ENCODE data around the gene GTF3C2. TPM values are rescaled to one million over a fixed set of nuclear protein-coding genes. Genes with fewer than 3 reads are reported as not detected.
A peak's percentile ranks its signal among the peaks of the same experiment; 100 is the strongest.

GTF3C2 gene
- total and polyA plus RNA-seq, 2 of the 13 experiments (the other 11 are each of a cell fraction or from before 2014, with no cell fraction given) = 77.5 to 130 TPM

DNA sequence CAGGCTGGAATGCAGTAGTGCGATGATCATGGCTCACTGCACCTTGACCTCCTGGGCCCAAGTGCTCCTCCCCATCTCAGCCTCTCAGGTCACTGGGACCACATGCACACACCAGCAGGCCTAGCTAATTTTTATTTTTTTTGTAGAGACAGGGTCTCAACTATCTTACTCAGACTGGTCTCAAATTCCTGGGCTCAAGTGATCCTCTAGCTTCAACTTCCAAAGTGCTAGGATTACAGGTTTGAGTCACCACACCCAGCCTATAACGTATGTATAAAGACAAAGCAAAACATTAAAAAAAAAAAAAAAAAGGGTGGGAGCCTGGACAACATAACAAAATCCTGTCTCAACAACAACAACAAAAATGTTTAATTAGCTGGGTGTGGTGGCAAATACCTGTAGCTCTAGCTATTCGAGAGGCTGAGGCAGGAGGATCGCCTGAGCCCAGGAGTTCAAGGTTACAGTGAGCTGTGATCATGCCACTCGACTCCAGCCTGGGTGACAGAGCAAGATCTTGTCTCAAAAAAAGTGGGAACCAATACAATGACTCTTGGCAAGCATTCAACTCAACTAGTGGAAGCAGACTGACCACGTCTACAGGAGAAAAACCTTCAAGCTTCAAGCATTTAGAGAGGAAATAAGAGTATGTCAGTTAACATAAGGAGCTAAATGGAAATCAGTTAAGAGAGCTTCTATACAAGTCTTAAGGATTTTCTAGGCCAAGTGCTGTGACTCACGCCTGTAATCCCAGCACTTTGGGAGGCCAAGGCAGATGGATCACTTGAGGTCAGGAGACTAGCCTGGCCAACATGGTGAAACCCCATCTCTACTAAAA lies 2.6 kb downstream of the GTF3C2 start (continued):
- TF ChIP-seq, protein P1, sequence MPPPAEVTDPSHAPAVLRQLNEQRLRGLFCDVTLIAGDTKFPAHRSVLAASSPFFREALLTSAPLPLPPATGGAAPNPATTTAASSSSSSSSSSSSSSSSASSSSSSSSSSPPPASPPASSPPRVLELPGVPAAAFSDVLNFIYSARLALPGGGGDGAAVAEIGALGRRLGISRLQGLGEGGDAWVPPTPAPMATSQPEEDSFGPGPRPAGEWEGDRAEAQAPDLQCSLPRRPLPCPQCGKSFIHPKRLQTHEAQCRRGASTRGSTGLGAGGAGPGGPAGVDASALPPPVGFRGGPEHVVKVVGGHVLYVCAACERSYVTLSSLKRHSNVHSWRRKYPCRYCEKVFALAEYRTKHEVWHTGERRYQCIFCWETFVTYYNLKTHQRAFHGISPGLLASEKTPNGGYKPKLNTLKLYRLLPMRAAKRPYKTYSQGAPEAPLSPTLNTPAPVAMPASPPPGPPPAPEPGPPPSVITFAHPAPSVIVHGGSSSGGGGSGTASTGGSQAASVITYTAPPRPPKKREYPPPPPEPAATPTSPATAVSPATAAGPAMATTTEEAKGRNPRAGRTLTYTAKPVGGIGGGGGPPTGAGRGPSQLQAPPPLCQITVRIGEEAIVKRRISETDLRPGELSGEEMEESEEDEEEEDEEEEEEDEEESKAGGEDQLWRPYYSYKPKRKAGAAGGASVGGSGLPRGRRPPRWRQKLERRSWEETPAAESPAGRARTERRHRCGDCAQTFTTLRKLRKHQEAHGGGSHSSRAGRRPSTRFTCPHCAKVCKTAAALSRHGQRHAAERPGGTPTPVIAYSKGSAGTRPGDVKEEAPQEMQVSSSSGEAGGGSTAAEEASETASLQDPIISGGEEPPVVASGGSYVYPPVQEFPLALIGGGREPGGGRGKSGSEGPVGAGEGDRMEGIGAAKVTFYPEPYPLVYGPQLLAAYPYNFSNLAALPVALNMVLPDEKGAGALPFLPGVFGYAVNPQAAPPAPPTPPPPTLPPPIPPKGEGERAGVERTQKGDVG (CRISPR knock-in tag; IDR thresholded peaks at IDR 0.05; ENCODE audit: borderline replicate concordance) = no peak
- TF ChIP-seq ZNF253 (CRISPR knock-in tag; IDR thresholded peaks at IDR 0.05; ENCODE audit: borderline replicate concordance) (no peak), ZFX (CRISPR knock-in tag; IDR thresholded peaks at IDR 0.05; ENCODE audit: low read depth) (peak; percentile 70), ZNF234 (CRISPR knock-in tag; conservative IDR thresholded peaks at IDR 0.05) (no peak), HOXA3 (CRISPR knock-in tag; IDR thresholded peaks at IDR 0.05) (0 out of 2 replicates have a peak, but pooled peaks have one; percentile 61), POLR2AphosphoS5 (IDR thresholded peaks at IDR 0.05; ENCODE audit: low read depth, low read length) (peak; percentile 21; the same call in 1 of the 2 replicates), CC2D1A (CRISPR knock-in tag; IDR thresholded peaks at IDR 0.05) (peak; percentile 75; the same call in 1 of the 2 replicates), ZMYM3 (CRISPR knock-in tag; IDR thresholded peaks at IDR 0.05) (peak; percentile 67; the same call in 1 of the 2 replicates), ZNF549 (CRISPR knock-in tag; IDR thresholded peaks at IDR 0.05) (no peak), HDAC2 (CRISPR knock-in tag; IDR thresholded peaks at IDR 0.05) (peak; percentile 26; the same call in 1 of the 2 replicates), RBM22 (optimal IDR thresholded peaks at IDR 0.05; ENCODE audit: low read length) (no peak), NR2F6 (IDR thresholded peaks at IDR 0.05) (peak; percentile 71), NR2F6 (CRISPR knock-in tag; IDR thresholded peaks at IDR 0.05) (peak; percentile 87), KAT7 (CRISPR knock-in tag; IDR thresholded peaks at IDR 0.05; ENCODE audit: borderline replicate concordance) (peak; percentile 50; the same call in 1 of the 2 replicates), ZNF331 (CRISPR knock-in tag; IDR thresholded peaks at IDR 0.05) (no peak), ZBTB7B (CRISPR knock-in tag; IDR thresholded peaks at IDR 0.05) (peak; percentile 22; the same call in 1 of the 2 replicates)
- TF ChIP-seq, protein P2, sequence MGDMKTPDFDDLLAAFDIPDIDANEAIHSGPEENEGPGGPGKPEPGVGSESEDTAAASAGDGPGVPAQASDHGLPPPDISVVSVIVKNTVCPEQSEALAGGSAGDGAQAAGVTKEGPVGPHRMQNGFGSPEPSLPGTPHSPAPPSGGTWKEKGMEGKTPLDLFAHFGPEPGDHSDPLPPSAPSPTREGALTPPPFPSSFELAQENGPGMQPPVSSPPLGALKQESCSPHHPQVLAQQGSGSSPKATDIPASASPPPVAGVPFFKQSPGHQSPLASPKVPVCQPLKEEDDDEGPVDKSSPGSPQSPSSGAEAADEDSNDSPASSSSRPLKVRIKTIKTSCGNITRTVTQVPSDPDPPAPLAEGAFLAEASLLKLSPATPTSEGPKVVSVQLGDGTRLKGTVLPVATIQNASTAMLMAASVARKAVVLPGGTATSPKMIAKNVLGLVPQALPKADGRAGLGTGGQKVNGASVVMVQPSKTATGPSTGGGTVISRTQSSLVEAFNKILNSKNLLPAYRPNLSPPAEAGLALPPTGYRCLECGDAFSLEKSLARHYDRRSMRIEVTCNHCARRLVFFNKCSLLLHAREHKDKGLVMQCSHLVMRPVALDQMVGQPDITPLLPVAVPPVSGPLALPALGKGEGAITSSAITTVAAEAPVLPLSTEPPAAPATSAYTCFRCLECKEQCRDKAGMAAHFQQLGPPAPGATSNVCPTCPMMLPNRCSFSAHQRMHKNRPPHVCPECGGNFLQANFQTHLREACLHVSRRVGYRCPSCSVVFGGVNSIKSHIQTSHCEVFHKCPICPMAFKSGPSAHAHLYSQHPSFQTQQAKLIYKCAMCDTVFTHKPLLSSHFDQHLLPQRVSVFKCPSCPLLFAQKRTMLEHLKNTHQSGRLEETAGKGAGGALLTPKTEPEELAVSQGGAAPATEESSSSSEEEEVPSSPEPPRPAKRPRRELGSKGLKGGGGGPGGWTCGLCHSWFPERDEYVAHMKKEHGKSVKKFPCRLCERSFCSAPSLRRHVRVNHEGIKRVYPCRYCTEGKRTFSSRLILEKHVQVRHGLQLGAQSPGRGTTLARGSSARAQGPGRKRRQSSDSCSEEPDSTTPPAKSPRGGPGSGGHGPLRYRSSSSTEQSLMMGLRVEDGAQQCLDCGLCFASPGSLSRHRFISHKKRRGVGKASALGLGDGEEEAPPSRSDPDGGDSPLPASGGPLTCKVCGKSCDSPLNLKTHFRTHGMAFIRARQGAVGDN (CRISPR knock-in tag; IDR thresholded peaks at IDR 0.05) = peak; percentile 53; the same call in 1 of the 2 replicates
- TF ChIP-seq, protein P3, sequence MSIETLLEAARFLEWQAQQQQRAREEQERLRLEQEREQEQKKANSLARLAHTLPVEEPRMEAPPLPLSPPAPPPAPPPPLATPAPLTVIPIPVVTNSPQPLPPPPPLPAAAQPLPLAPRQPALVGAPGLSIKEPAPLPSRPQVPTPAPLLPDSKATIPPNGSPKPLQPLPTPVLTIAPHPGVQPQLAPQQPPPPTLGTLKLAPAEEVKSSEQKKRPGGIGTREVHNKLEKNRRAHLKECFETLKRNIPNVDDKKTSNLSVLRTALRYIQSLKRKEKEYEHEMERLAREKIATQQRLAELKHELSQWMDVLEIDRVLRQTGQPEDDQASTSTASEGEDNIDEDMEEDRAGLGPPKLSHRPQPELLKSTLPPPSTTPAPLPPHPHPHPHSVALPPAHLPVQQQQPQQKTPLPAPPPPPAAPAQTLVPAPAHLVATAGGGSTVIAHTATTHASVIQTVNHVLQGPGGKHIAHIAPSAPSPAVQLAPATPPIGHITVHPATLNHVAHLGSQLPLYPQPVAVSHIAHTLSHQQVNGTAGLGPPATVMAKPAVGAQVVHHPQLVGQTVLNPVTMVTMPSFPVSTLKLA (IDR thresholded peaks at IDR 0.05) = no peak
- TF ChIP-seq, protein P4, sequence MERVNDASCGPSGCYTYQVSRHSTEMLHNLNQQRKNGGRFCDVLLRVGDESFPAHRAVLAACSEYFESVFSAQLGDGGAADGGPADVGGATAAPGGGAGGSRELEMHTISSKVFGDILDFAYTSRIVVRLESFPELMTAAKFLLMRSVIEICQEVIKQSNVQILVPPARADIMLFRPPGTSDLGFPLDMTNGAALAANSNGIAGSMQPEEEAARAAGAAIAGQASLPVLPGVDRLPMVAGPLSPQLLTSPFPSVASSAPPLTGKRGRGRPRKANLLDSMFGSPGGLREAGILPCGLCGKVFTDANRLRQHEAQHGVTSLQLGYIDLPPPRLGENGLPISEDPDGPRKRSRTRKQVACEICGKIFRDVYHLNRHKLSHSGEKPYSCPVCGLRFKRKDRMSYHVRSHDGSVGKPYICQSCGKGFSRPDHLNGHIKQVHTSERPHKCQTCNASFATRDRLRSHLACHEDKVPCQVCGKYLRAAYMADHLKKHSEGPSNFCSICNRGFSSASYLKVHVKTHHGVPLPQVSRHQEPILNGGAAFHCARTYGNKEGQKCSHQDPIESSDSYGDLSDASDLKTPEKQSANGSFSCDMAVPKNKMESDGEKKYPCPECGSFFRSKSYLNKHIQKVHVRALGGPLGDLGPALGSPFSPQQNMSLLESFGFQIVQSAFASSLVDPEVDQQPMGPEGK (CRISPR knock-in tag; IDR thresholded peaks at IDR 0.05) = peak; percentile 41; the same call in 1 of the 2 replicates
